GM12878 (cell line): Measurements from ENCODE around the gene SPATA32. TPM values are rescaled to one million over a fixed set of nuclear protein-coding genes. Genes with fewer than 3 reads are reported as not detected.

Experiments used
- ATF7 ChIP-seq: fragments of 450-650 bp; IDR thresholded peaks from 2 replicates; pipeline ENCODE4 v1.6.1; 2016; ENCODE audit warnings: low read depth, mild to moderate bottlenecking
- BCL11A ChIP-seq: IDR thresholded peaks from 2 replicates; pipeline ENCODE4 v1.6.1; 2011; ENCODE audit warnings: low read depth, low read length
- BMI1 ChIP-seq: fragments of 450-650 bp; IDR thresholded peaks from 2 replicates; pipeline ENCODE4 v1.6.1; 2016; ENCODE audit warnings: mild to moderate bottlenecking, moderate library complexity, borderline replicate concordance
- CBFB ChIP-seq: IDR thresholded peaks from 2 replicates; pipeline ENCODE4 v1.6.1; 2016; ENCODE audit warnings: antibody characterized with exemption, low read depth
- CTCF ChIP-seq, 3 experiments: IDR thresholded peaks in 2 of 3; conservative IDR thresholded peaks in 1 of 3; 2 replicates each; pipeline ENCODE4 v1.5.1; 2011; ENCODE audit warnings: low read depth in 3 of 3, low read length in 3 of 3, mild to moderate bottlenecking in 3 of 3, control low read depth in 2 of 3, moderate library complexity in 2 of 3, inconsistent platforms in 1 of 3, mixed read lengths in 1 of 3; ENCODE audit not compliant: control insufficient read depth in 2 of 3, insufficient read depth in 1 of 3; ENCODE audit errors: extremely low read depth in 1 of 3
- EGR1 ChIP-seq, 2 experiments: IDR thresholded peaks; 1 replicate in 1 of 2; 2 replicates in 1 of 2; pipeline ENCODE4 v1.6.1; 2011 to 2012; ENCODE audit warnings: low read depth in 2 of 2, low read length in 2 of 2, borderline replicate concordance in 1 of 2, mild to moderate bottlenecking in 1 of 2, moderate library complexity in 1 of 2
- FOXK2 ChIP-seq: fragments of 450-650 bp; IDR thresholded peaks from 2 replicates; pipeline ENCODE4 v1.6.1; 2017; ENCODE audit warnings: mild to moderate bottlenecking, moderate library complexity
- HDAC6 ChIP-seq: fragments of 200-600 bp; sonication (generic); IDR thresholded peaks from one replicate; pipeline ENCODE4 v1.8.0; 2017; ENCODE audit warnings: antibody characterized with exemption; ENCODE audit not compliant: unreplicated experiment
- KDM1A ChIP-seq: fragments of 200-600 bp; sonication (generic); IDR thresholded peaks from 2 replicates; pipeline ENCODE4 v1.6.1; 2016; ENCODE audit warnings: borderline replicate concordance
- MEF2A ChIP-seq: IDR thresholded peaks from 2 replicates; pipeline ENCODE4 v1.6.1; 2011; ENCODE audit warnings: low read depth, mild to moderate bottlenecking, low read length, moderate library complexity; ENCODE audit not compliant: insufficient read depth
- MXI1 ChIP-seq: fragments of 150-350 bp; IDR thresholded peaks from 2 replicates; pipeline ENCODE4 v1.6.1; 2011; ENCODE audit warnings: low read depth, mild to moderate bottlenecking, inconsistent platforms, low read length, improper control_type of control experiment
- NBN ChIP-seq: fragments of 450-650 bp; IDR thresholded peaks from 2 replicates; pipeline ENCODE4 v1.6.1; 2016
- PKNOX1 ChIP-seq: fragments of 450-650 bp; IDR thresholded peaks from 2 replicates; pipeline ENCODE4 v1.6.1; 2016; ENCODE audit warnings: mild to moderate bottlenecking
- RELA ChIP-seq: fragments of 450-650 bp; IDR thresholded peaks from 2 replicates; pipeline ENCODE4 v1.8.0; 2014; ENCODE audit warnings: borderline replicate concordance; ENCODE audit not compliant: partially characterized antibody
- RFX5 ChIP-seq: IDR thresholded peaks from 2 replicates; pipeline ENCODE4 v1.6.1; 2011; ENCODE audit warnings: low read depth, low read length, improper control_type of control experiment
- TCF3 ChIP-seq: IDR thresholded peaks from 2 replicates; pipeline ENCODE4 v1.6.1; 2012; ENCODE audit warnings: low read depth, mild to moderate bottlenecking, low read length, borderline replicate concordance; ENCODE audit not compliant: insufficient read depth
- ZSCAN29 ChIP-seq: fragments of 450-650 bp; IDR thresholded peaks from 2 replicates; pipeline ENCODE4 v1.6.1; 2017; ENCODE audit warnings: mild to moderate bottlenecking, moderate library complexity
- ZZZ3 ChIP-seq: IDR thresholded peaks from 2 replicates; pipeline ENCODE4 v1.6.1; 2011; ENCODE audit warnings: low read depth; ENCODE audit not compliant: control insufficient read depth, insufficient read length
- polyA plus RNA-seq, 11 experiments: library from polyadenylated mRNA; depleted of rRNA in 4 of 11; unstranded in 6 of 11; stranded (reverse) in 5 of 11; fragments of >200 nt; fragmentation: Nextera tagmentation in 4 of 11; fragmentation: Illumina TruSeq in 1 of 11; extraction: Ambion mirVana in 4 of 11; extraction: Trizol in 1 of 11; gene quantifications; 1 replicate in 1 of 11; 2 replicates in 10 of 11; pipeline versions ENCODE4 v1.2.1 to v1.2.3, GENCODE V29; 2011 to 2016; ENCODE audit warnings: inconsistent platforms in 2 of 11, missing spikeins in 2 of 11, low read depth in 1 of 11
- total RNA-seq, 4 experiments: library from RNA; depleted of rRNA in 3 of 4; stranded (reverse); fragments of >200 nt in 3 of 4; fragmentation: Illumina TruSeq in 1 of 4; extraction: Trizol in 1 of 4; gene quantifications; 2 replicates each; pipeline versions ENCODE4 v1.2.1 to v1.2.3, GENCODE V29; 2013 to 2021
- TF ChIP-seq, protein P1 (sequence below): fragments of 450-650 bp; formaldehyde crosslinking; IDR thresholded peaks from 2 replicates; pipeline ENCODE4 v1.4.0; 2022; ENCODE audit warnings: mild to moderate bottlenecking, moderate library complexity
- TF ChIP-seq, protein P2 (sequence below): fragments of 450-650 bp; IDR thresholded peaks from 2 replicates; pipeline ENCODE4 v1.6.1; 2017; ENCODE audit warnings: mild to moderate bottlenecking
- TF ChIP-seq, protein P3 (sequence below): IDR thresholded peaks from 2 replicates; pipeline ENCODE4 v1.6.1; 2011; ENCODE audit warnings: mild to moderate bottlenecking, low read depth, low read length, moderate library complexity; ENCODE audit not compliant: insufficient replicate concordance

SPATA32 gene
- total and polyA plus RNA-seq, 10 of the 15 experiments (the other 5 are each of a cell fraction or from before 2014, with no cell fraction given) = 0.03 to 0.35 (median 0.11) TPM; not detected in 3

DNA sequence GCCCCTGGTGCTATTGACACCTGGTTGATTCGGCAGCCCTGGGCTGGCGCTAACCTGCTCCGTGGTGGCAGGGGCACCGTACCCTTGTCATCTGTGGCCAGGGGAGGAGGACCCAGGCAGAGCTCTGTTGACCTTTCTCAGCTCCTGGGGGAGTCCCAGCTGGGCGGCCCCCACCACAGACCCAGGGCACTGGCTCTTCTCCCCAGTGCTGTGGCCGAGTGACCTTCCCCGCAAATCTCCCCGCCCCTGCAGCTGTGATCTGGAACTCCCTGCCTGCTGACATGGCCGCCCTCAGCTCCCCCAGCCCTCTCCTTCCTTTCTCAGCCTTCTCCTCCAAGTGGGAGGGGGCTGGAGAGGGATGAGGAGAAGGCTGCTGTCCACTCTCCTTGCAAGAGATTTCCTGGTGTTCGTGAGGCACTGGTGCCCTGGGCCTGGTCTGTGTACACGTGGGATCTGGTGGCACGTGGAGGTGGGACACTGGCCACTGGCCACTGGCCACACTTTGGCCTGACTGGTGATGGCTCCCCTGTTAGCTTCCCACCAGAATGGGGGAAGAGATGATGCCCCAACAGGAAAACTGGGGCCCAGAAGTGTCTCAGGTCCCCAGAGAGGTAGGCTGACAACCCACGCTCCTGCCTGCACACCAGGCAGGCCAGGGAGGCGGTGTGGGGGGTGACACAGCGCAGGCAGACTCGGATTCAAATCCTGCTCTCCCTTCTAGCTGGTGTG, 32.0 kb downstream of the SPATA32 start (continued):
- TF ChIP-seq BMI1 (no peak), RFX5 (no peak), ZSCAN29 (no peak), CTCF (IDR thresholded peaks at IDR 0.05 in 2 of 3, conservative IDR thresholded peaks at IDR 0.05 in 1 of 3; ENCODE audit: control insufficient read depth in 2 of 3, extremely low read depth in 1 of 3, insufficient read depth in 1 of 3, low read depth in 3 of 3, low read length in 3 of 3) (no peak), TCF3 (no peak), CBFB (no peak), NBN (no peak), BCL11A (0 out of 2 replicates have a peak, but pooled peaks have one; percentile 13), RELA (no peak), FOXK2 (no peak), KDM1A (no peak), MEF2A (no peak), MXI1 (no peak), EGR1 (IDR thresholded peaks at IDR 0.05; ENCODE audit: borderline replicate concordance in 1 of 2, low read depth in 2 of 2, low read length in 2 of 2) (peak in 1 of 2 experiments; percentile 9; a peak in 1 of 3 replicates), HDAC6 (no peak), PKNOX1 (no peak), ZZZ3 (no peak), ATF7 (no peak)
- TF ChIP-seq, protein P1, sequence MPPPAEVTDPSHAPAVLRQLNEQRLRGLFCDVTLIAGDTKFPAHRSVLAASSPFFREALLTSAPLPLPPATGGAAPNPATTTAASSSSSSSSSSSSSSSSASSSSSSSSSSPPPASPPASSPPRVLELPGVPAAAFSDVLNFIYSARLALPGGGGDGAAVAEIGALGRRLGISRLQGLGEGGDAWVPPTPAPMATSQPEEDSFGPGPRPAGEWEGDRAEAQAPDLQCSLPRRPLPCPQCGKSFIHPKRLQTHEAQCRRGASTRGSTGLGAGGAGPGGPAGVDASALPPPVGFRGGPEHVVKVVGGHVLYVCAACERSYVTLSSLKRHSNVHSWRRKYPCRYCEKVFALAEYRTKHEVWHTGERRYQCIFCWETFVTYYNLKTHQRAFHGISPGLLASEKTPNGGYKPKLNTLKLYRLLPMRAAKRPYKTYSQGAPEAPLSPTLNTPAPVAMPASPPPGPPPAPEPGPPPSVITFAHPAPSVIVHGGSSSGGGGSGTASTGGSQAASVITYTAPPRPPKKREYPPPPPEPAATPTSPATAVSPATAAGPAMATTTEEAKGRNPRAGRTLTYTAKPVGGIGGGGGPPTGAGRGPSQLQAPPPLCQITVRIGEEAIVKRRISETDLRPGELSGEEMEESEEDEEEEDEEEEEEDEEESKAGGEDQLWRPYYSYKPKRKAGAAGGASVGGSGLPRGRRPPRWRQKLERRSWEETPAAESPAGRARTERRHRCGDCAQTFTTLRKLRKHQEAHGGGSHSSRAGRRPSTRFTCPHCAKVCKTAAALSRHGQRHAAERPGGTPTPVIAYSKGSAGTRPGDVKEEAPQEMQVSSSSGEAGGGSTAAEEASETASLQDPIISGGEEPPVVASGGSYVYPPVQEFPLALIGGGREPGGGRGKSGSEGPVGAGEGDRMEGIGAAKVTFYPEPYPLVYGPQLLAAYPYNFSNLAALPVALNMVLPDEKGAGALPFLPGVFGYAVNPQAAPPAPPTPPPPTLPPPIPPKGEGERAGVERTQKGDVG = no peak
- TF ChIP-seq, protein P2, sequence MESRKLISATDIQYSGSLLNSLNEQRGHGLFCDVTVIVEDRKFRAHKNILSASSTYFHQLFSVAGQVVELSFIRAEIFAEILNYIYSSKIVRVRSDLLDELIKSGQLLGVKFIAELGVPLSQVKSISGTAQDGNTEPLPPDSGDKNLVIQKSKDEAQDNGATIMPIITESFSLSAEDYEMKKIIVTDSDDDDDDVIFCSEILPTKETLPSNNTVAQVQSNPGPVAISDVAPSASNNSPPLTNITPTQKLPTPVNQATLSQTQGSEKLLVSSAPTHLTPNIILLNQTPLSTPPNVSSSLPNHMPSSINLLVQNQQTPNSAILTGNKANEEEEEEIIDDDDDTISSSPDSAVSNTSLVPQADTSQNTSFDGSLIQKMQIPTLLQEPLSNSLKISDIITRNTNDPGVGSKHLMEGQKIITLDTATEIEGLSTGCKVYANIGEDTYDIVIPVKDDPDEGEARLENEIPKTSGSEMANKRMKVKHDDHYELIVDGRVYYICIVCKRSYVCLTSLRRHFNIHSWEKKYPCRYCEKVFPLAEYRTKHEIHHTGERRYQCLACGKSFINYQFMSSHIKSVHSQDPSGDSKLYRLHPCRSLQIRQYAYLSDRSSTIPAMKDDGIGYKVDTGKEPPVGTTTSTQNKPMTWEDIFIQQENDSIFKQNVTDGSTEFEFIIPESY = no peak
- TF ChIP-seq, protein P3, sequence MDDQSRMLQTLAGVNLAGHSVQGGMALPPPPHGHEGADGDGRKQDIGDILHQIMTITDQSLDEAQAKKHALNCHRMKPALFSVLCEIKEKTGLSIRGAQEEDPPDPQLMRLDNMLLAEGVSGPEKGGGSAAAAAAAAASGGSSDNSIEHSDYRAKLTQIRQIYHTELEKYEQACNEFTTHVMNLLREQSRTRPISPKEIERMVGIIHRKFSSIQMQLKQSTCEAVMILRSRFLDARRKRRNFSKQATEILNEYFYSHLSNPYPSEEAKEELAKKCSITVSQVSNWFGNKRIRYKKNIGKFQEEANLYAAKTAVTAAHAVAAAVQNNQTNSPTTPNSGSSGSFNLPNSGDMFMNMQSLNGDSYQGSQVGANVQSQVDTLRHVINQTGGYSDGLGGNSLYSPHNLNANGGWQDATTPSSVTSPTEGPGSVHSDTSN = no peak
